GM12878 (cell line): ENCODE measurements around the gene LRCH4. TPM values are rescaled to one million over a fixed set of nuclear protein-coding genes. Genes with fewer than 3 reads are reported as not detected.

Experiments
- ATF3 ChIP-seq: IDR thresholded peaks from 2 replicates; pipeline ENCODE4 v1.6.1; 2011; ENCODE audit warnings: low read depth, mild to moderate bottlenecking, low read length, moderate library complexity, borderline replicate concordance; ENCODE audit errors: extremely low read depth
- CREB1 ChIP-seq: IDR thresholded peaks from 2 replicates; pipeline ENCODE4 v1.6.1; 2012; ENCODE audit warnings: low read depth, mild to moderate bottlenecking, inconsistent platforms
- IKZF1 ChIP-seq: fragments of 450-650 bp; conservative IDR thresholded peaks from 2 replicates; pipeline ENCODE4 v1.6.1; 2017; ENCODE audit warnings: antibody characterized with exemption, mild to moderate bottlenecking
- JUNB ChIP-seq: IDR thresholded peaks from 2 replicates; pipeline ENCODE4 v1.6.1; 2016; ENCODE audit warnings: antibody characterized with exemption, mild to moderate bottlenecking
- MAX ChIP-seq: IDR thresholded peaks from 2 replicates; pipeline ENCODE4 v1.6.1; 2012; ENCODE audit warnings: low read depth, low read length, improper control_type of control experiment
- POLR2A ChIP-seq: IDR thresholded peaks from 2 replicates; pipeline ENCODE4 v1.6.1; 2011; ENCODE audit warnings: low read depth, mild to moderate bottlenecking, low read length
- SMAD1 ChIP-seq: fragments of 450-650 bp; IDR thresholded peaks from 2 replicates; pipeline ENCODE4 v1.6.1; 2018; ENCODE audit warnings: mild to moderate bottlenecking, low read depth; ENCODE audit not compliant: partially characterized antibody
- ZBED1 ChIP-seq: IDR thresholded peaks from 2 replicates; pipeline ENCODE4 v1.6.1; 2016; ENCODE audit warnings: borderline replicate concordance
- ZNF274 ChIP-seq: IDR thresholded peaks from one replicate; pipeline ENCODE4 v1.8.0; 2011; ENCODE audit not compliant: insufficient read length, insufficient read depth
- ZNF592 ChIP-seq: fragments of 450-650 bp; IDR thresholded peaks from 2 replicates; pipeline ENCODE4 v1.6.1; 2017; ENCODE audit warnings: mild to moderate bottlenecking, moderate library complexity
- polyA plus RNA-seq, 11 experiments: library from polyadenylated mRNA; depleted of rRNA in 4 of 11; unstranded in 6 of 11; stranded (reverse) in 5 of 11; fragments of >200 nt; fragmentation: Nextera tagmentation in 4 of 11; fragmentation: Illumina TruSeq in 1 of 11; extraction: Ambion mirVana in 4 of 11; extraction: Trizol in 1 of 11; gene quantifications; 1 replicate in 1 of 11; 2 replicates in 10 of 11; pipeline versions ENCODE4 v1.2.1 to v1.2.3, GENCODE V29; 2011 to 2016; ENCODE audit warnings: inconsistent platforms in 2 of 11, missing spikeins in 2 of 11, low read depth in 1 of 11
- total RNA-seq, 4 experiments: library from RNA; depleted of rRNA in 3 of 4; stranded (reverse); fragments of >200 nt in 3 of 4; fragmentation: Illumina TruSeq in 1 of 4; extraction: Trizol in 1 of 4; gene quantifications; 2 replicates each; pipeline versions ENCODE4 v1.2.1 to v1.2.3, GENCODE V29; 2013 to 2021

LRCH4 gene
- total and polyA plus RNA-seq, 10 of the 15 experiments (the other 5 are each of a cell fraction or from before 2014, with no cell fraction given), result 0.58 to 96.7 (median 28.4) TPM

GRCh38 chr7:100582650-100583049 is 3.3 kb downstream of the LRCH4 start (continued):
- TF ChIP-seq ZNF274, result no peak
- TF ChIP-seq ZNF592, result no peak
- TF ChIP-seq IKZF1, result no peak
- no peak for TF ChIP-seq ZBED1
- TF ChIP-seq MAX, result no peak
- no peak for TF ChIP-seq CREB1
- TF ChIP-seq POLR2A, result no peak
- TF ChIP-seq SMAD1, result no peak
- no peak for TF ChIP-seq ATF3
- no peak for TF ChIP-seq JUNB
